Subcutaneous adipose tissue (tissue), 4 donors: ENCODE results near the gene MSH5. TPM values are rescaled to one million over a fixed set of nuclear protein-coding genes. Genes with fewer than 3 reads are reported as not detected.

Source experiments
- small RNA-seq: library from RNA; depleted of rRNA; stranded (forward); fragments of <200 nt; gene quantifications from one replicate; pipeline ENCODE3, GENCODE V24; 2016
- total RNA-seq, 4 donors: library from RNA; depleted of rRNA; stranded (reverse); fragments of >200 nt; gene quantifications; one replicate each; pipeline ENCODE4 v1.1.0, GENCODE V29; 2016
- TF ChIP-seq, protein P1 (sequence below): fragments of 450-650 bp; IDR thresholded peaks from one replicate; pipeline ENCODE4 v1.5.1; 2016; ENCODE audit warnings: low read depth, mild to moderate bottlenecking, control low read depth, antibody characterized with exemption, moderate library complexity

Gene MSH5
- total RNA-seq, 4 donors from 2014 or later, result 7.5 to 24.5 (median 9.0) TPM

DNA sequence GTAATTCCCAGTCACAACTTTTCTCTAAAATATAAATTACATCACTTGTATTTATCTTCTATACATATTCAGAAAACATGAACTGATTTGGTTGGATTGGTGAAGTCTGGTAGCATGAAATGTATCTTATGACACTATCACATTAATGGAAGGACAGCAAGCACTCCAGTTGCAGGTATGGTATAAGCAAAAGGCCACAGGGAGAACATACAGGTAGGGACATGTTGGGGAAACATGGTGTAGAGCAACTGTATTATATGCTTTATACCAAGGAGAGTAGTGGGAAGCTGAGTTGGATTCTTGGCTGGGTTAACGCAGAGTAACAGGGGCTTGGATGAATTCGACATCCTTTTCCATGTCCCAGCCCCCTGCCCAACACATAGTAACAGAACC is 57.2 kb downstream of the MSH5 start:
- TF ChIP-seq, protein P1, sequence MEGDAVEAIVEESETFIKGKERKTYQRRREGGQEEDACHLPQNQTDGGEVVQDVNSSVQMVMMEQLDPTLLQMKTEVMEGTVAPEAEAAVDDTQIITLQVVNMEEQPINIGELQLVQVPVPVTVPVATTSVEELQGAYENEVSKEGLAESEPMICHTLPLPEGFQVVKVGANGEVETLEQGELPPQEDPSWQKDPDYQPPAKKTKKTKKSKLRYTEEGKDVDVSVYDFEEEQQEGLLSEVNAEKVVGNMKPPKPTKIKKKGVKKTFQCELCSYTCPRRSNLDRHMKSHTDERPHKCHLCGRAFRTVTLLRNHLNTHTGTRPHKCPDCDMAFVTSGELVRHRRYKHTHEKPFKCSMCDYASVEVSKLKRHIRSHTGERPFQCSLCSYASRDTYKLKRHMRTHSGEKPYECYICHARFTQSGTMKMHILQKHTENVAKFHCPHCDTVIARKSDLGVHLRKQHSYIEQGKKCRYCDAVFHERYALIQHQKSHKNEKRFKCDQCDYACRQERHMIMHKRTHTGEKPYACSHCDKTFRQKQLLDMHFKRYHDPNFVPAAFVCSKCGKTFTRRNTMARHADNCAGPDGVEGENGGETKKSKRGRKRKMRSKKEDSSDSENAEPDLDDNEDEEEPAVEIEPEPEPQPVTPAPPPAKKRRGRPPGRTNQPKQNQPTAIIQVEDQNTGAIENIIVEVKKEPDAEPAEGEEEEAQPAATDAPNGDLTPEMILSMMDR, result no peak

DNA sequence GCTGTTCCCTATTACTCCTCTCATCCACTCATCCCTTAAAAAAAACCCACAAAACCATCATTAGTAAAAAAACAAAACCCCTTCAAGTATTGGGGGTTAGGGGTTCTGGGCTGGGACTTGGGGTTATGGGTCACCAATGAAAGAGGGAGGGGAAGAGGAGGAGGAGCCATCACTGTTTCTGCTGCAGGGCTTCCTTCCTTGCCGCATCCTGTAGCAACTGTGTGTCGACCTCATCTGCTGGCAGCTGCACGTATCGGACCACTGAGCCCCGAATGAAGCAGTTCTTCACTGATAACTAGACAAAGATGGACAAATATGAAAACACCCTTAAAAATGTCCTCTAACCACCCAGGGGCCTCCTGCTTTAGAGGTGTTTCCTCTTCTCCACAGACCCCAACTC is 57.8 kb downstream of the MSH5 start:
- TF ChIP-seq, protein P1, result no peak

DNA sequence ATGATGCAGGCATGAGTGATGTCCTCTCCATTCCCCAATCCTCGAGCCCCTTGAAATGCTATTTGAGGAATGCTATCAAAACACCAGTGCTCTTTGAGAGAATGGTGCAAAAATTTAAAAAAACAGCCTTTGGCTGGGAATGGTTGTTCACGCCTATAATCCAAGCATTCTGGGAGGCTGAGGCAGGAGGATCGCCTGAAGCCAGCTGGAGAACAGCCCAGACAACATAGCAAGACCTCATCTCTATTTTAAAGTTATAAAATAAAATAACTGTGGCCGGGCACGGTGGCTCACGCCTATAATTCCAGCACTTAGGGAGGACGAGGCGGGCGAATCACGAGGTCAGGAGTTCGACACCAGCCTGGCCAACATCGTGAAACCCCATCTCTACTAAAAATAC is 60.0 kb downstream of the MSH5 start:
- TF ChIP-seq, protein P1, result no peak

DNA sequence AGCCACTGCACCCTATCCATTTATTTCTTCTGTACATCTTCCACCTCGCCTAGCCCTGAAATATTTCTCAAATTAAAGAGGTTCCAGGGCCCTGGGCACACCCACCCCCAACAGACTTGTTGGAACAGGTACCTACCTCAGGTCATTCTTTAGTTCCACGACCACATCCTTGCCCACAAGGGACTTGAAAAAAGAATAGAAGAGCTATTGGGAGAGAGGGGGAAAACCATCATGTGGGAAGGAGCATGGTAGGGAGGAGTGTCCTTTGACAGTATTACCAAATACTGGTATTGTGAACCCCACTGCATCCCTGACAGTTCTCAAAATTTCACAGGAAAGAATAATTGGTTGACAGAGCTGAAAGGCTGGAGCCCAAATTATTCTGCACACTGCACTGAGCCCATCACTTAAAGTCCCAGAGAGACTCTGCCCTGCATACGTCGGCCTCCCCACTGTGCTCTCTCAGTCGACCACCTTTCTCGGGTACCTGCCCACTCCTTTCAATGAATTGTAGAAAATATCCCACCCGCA is 66.2 kb downstream of the MSH5 start:
- TF ChIP-seq, protein P1, result no peak

DNA sequence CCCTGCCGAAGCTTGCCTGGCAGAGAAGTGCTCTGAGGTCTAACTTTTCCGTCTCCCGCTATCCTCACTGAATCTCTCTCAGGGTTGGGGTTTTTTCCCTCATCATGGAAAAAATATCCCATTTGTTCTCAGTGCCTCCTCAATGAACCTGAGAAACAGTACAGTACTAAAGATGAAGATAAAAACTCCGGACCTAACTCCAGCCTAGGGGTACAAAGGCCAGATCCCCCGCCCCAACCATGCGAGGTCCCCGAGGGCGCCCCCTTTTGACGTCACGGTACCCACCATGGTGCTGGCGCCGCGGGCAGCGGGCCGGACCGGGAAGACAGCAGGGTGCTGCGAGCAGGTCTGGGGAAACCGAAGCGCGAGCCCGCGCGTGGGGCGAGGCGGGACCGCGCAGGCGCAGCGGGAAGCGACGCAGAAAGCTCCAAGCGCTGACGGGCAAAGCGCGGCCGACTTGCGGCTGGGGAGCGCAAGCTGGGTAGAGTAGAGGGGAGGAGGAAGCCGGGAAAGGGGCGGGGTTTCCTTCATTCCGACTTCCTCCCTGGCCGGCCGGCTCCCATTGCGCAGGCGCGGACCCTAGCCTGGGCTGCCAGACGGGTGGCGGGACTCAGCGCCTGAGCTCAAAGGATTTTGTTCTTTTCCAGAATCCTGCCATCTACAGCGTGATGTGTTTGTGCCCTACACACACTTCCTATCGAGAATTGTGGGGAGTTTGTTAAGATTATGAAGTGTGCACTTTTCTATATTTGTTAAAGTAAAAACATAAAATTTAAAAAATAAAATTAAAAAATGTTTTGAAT is 66.9 kb downstream of the MSH5 start, which contains the start of gene LSM2:
LSM2 (minus strand) TSS at position 497 of the 803 bp plus-strand sequence; CDS start at position 288, 209 bp downstream.
- TF ChIP-seq, protein P1, result no peak

DNA sequence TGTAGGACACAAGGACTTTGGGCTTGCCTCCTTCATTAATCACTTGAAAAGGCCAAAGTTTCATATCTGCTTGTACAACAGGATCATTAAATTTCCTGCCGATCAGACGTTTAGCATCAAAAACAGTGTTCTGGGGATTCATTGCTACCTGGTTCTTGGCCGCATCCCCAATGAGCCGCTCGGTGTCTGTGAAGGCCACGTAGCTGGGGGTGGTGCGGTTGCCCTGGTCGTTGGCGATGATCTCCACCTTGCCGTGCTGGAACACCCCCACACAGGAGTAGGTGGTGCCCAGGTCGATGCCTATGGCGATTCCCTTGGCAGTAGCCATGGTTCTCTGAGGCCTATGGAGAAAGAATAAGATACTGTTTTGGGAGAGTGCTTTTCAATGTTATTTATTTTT is 71.8 kb downstream of the MSH5 start:
- TF ChIP-seq, protein P1, result no peak

Small RNA genes lying within 50 kb of the gene (small RNA-seq; reads per million reads assigned to genes)
- gene LY6G6D, result not detected
- not detected for gene MIR4646
- gene MSH5-SAPCD1, result not detected
- 0.49 reads per million for gene RF00019
- not detected for gene RNU6-850P
- gene SAPCD1, result not detected

Other genes with a start within 250 kb of the MSH5 start
- gene MICB, start 241.9 kb upstream of the MSH5 start, total RNA-seq, result 1 to 10 TPM; 2.3 to 9.3 (median 3.8) TPM
- not detected for gene MCCD1, start 211.0 kb upstream of the MSH5 start, total RNA-seq
- gene DDX39B, start 198.0 kb upstream of the MSH5 start, total RNA-seq, result 100 to 1,000 TPM; 168 to 258 (median 217) TPM
- gene ATP6V1G2, start 193.4 kb upstream of the MSH5 start, total RNA-seq, result 1 to 10 TPM in 1 of 4 donors, under 1 TPM in 1, not detected in 2; 0.68 to 1.5 TPM
- gene NFKBIL1, start 192.4 kb upstream of the MSH5 start, total RNA-seq, result 10 to 100 TPM in 3 of 4 donors, 1 to 10 TPM in 1; 5.2 to 54.4 (median 28.1) TPM
- not detected for gene LTA, start 167.7 kb upstream of the MSH5 start, total RNA-seq
- under 1 TPM in 2 of 4 donors, not detected in 2; 0.22 to 0.82 TPM for gene TNF, start 164.4 kb upstream of the MSH5 start, total RNA-seq
- under 1 TPM in 2 of 4 donors, not detected in 2; 0.66 to 0.85 TPM for gene LTB, start 157.6 kb upstream of the MSH5 start, total RNA-seq
- gene LST1, start 153.7 kb upstream of the MSH5 start, total RNA-seq, result 10 to 100 TPM; 10.4 to 53.9 (median 12.5) TPM
- gene NCR3, start 147.0 kb upstream of the MSH5 start, total RNA-seq, result under 1 TPM in 1 of 4 donors, not detected in 3; 0.68 TPM
- gene AIF1, start 124.8 kb upstream of the MSH5 start, total RNA-seq, result 100 to 1,000 TPM in 2 of 4 donors, 10 to 100 TPM in 2; 30.9 to 177 (median 76.2) TPM
- 10 to 100 TPM; 36.0 to 79.5 (median 46.5) TPM for gene PRRC2A, start 119.3 kb upstream of the MSH5 start, total RNA-seq
- gene BAG6, start 87.3 kb upstream of the MSH5 start, total RNA-seq, result 100 to 1,000 TPM; 152 to 230 (median 170) TPM
- 1 to 10 TPM; 1.5 to 4.4 (median 3.1) TPM for gene APOM, start 84.1 kb upstream of the MSH5 start, total RNA-seq
- 10 to 100 TPM; 12.9 to 19.2 (median 15.7) TPM for gene C6orf47, start 79.2 kb upstream of the MSH5 start, total RNA-seq
- 10 to 100 TPM; 13.4 to 20.0 (median 16.7) TPM for gene GPANK1, start 75.0 kb upstream of the MSH5 start, total RNA-seq
- 100 to 1,000 TPM; 146 to 170 (median 165) TPM for gene CSNK2B, start 73.9 kb upstream of the MSH5 start, total RNA-seq
- gene LY6G5B, start 70.0 kb upstream of the MSH5 start, total RNA-seq, result 10 to 100 TPM in 1 of 4 donors, 1 to 10 TPM in 3; 4.4 to 19.2 (median 6.5) TPM
- 1 to 10 TPM in 2 of 4 donors, not detected in 2; 1.4 to 1.5 TPM for gene LY6G5C, start 58.9 kb upstream of the MSH5 start, total RNA-seq
- 10 to 100 TPM; 29.2 to 45.1 (median 35.6) TPM for gene ABHD16A, start 36.7 kb upstream of the MSH5 start, total RNA-seq
- not detected for gene LY6G6F, start 33.1 kb upstream of the MSH5 start, total RNA-seq
- not detected for gene LY6G6D, start 24.7 kb upstream of the MSH5 start, total RNA-seq
- gene LY6G6C, start 18.3 kb upstream of the MSH5 start, total RNA-seq, result not detected
- under 1 TPM in 1 of 4 donors, not detected in 3; 0.33 TPM for gene MPIG6B, start 16.6 kb upstream of the MSH5 start, total RNA-seq
- gene DDAH2, start 10.7 kb upstream of the MSH5 start, total RNA-seq, result 100 to 1,000 TPM; 112 to 189 (median 160) TPM
- gene CLIC1, start 3.5 kb upstream of the MSH5 start, total RNA-seq, result 100 to 1,000 TPM; 181 to 503 (median 311) TPM
- gene SAPCD1, start 22.7 kb downstream of the MSH5 start, total RNA-seq, result 1 to 10 TPM in 2 of 4 donors, not detected in 2; 2.0 to 8.3 TPM
- not detected for gene VWA7, start 37.3 kb downstream of the MSH5 start, total RNA-seq
- gene VARS1, start 55.7 kb downstream of the MSH5 start, total RNA-seq, result 10 to 100 TPM; 20.6 to 49.7 (median 31.2) TPM
- 10 to 100 TPM; 14.3 to 27.5 (median 24.0) TPM for gene LSM2, start 67.0 kb downstream of the MSH5 start, total RNA-seq
- 1 to 10 TPM in 3 of 4 donors, under 1 TPM in 1; 0.65 to 2.9 (median 1.2) TPM for gene HSPA1L, start 75.3 kb downstream of the MSH5 start, total RNA-seq
- gene HSPA1A, start 75.5 kb downstream of the MSH5 start, total RNA-seq, result 100 to 1,000 TPM; 100 to 210 (median 165) TPM
- gene HSPA1B, start 87.7 kb downstream of the MSH5 start, total RNA-seq, result 100 to 1,000 TPM in 2 of 4 donors, 10 to 100 TPM in 2; 61.8 to 153 (median 91.6) TPM
- gene NEU1, start 122.8 kb downstream of the MSH5 start, total RNA-seq, result 10 to 100 TPM; 24.9 to 46.6 (median 40.2) TPM
- under 1 TPM in 1 of 4 donors, not detected in 3; 0.51 TPM for gene SLC44A4, start 139.0 kb downstream of the MSH5 start, total RNA-seq
- gene EHMT2, start 157.7 kb downstream of the MSH5 start, total RNA-seq, result 10 to 100 TPM in 3 of 4 donors, 1 to 10 TPM in 1; 9.5 to 33.3 (median 23.3) TPM
- 1 to 10 TPM in 1 of 4 donors, under 1 TPM in 3; 0.38 to 1.7 (median 0.93) TPM for gene ZBTB12, start 162.1 kb downstream of the MSH5 start, total RNA-seq
- gene C2, start 187.7 kb downstream of the MSH5 start, total RNA-seq, result 10 to 100 TPM; 16.4 to 96.4 (median 34.6) TPM
- gene CFB, start 206.1 kb downstream of the MSH5 start, total RNA-seq, result 10 to 100 TPM; 25.1 to 35.4 (median 33.8) TPM
- gene NELFE, start 219.0 kb downstream of the MSH5 start, total RNA-seq, result 10 to 100 TPM; 58.8 to 96.6 (median 68.5) TPM
- 10 to 100 TPM; 16.1 to 44.6 (median 32.2) TPM for gene SKIC2, start 219.2 kb downstream of the MSH5 start, total RNA-seq
- gene DXO, start 232.1 kb downstream of the MSH5 start, total RNA-seq, result 10 to 100 TPM; 11.1 to 17.5 (median 12.4) TPM
- 10 to 100 TPM in 3 of 4 donors, 1 to 10 TPM in 1; 5.1 to 17.2 (median 13.5) TPM for gene C4A, start 242.1 kb downstream of the MSH5 start, total RNA-seq